Caki2 (cell line): ENCODE measurements around the gene PRDM1. TPM values are rescaled to one million over a fixed set of nuclear protein-coding genes. Genes with fewer than 3 reads are reported as not detected.
"Not testable (repeated sequence)": the region's sequence is repeated elsewhere in the genome, so short reads cannot be mapped to it uniquely, and the experiment has no call there.

Experiments
- DNase-seq: peaks from one replicate; pipeline ENCODE4 v3.0.0-alpha.2; 2015; ENCODE audit warnings: low read depth
- in situ Hi-C: cut with HindIII; loops from 2 replicates; pipeline ENCODE4 v1.10.0; 2016; ENCODE audit warnings: low sequenced_read_pairs, low pct_unique_long_range_greater_than_20kb, mixed read lengths
- total RNA-seq: library from RNA; depleted of rRNA; stranded (reverse); fragments of >200 nt; shearing (Covaris generic); gene quantifications from 2 replicates; pipeline ENCODE4 v1.2.3, GENCODE V29; 2014; ENCODE audit warnings: low replicate concordance; rRNA removed

Gene PRDM1
- total RNA-seq, 1 experiment from 2014 or later = 0.37 TPM

- peak; percentile 81 for DNase-seq
These were observed 60.8 kb downstream of the PRDM1 start for GRCh38 chr6:106146852-106147351.

GRCh38 chr6:106147476-106147875 lies 61.3 kb downstream of the PRDM1 start:
- in situ Hi-C loops = no loop called here
- no peak for DNase-seq

More at GRCh38 chr6:106146852-106147351, 60.8 kb downstream of the PRDM1 start:
- in situ Hi-C loops = no loop called here

GRCh38 chr6:106149472-106150069 lies 63.4 kb downstream of the PRDM1 start:
- in situ Hi-C loops = no loop called here
- DNase-seq = no peak

- DNase-seq, in situ Hi-C loops: not testable (repeated sequence)
These were observed 66.3 kb downstream of the PRDM1 start for GRCh38 chr6:106152476-106152875.

GRCh38 chr6:106152952-106153351 lies 66.8 kb downstream of the PRDM1 start:
- in situ Hi-C loops = no loop called here
- DNase-seq = no peak

GRCh38 chr6:106154326-106154725 lies 68.2 kb downstream of the PRDM1 start:
- in situ Hi-C loops = no loop called here
- no peak for DNase-seq

GRCh38 chr6:106155219-106155830 lies 69.2 kb downstream of the PRDM1 start:
- DNase-seq = no peak
- in situ Hi-C loops = no loop called here

GRCh38 chr6:106156413-106156812 lies 70.3 kb downstream of the PRDM1 start:
- DNase-seq = no peak
- in situ Hi-C loops = no loop called here

- in situ Hi-C loops = no loop called here
- DNase-seq = no peak
These were observed 70.7 kb downstream of the PRDM1 start for GRCh38 chr6:106156863-106157262.

GRCh38 chr6:106158816-106159215 lies 72.7 kb downstream of the PRDM1 start:
- in situ Hi-C loops = no loop called here
- DNase-seq = no peak

Other genes starting within 250 kb of the PRDM1 start
- 40.7 and 41.2 TPM in 2 replicates for gene ATG5, start 239.4 kb downstream of the PRDM1 start, total RNA-seq